ENCODE measurements around the gene RHOV.
A peak's percentile ranks its signal among the peaks of the same experiment; 100 is the strongest.

The RHOV gene

DNA sequence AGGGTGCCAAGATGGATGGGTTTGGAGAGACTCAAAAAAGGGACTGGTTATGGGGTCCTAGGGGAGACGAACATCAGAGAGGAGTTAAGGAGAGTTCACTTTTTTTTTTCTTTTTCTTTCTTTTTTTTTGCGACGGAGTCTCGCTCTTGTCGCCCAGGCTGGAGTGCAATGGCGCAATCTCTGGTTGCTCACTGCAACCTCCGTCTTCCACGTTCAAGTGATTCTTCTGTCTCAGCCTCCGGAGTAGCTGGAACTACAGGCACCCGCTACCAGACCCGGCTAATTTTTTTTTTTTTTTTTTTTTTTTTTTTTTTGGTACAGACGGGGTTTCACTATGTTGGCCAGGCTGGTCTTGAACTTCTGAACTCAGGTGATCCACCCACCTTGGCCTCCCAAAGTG is 29.0 kb downstream of the RHOV start:
- TF ChIP-seq CTCF (IDR thresholded peaks at IDR 0.05; ENCODE audit: control insufficient read depth, extremely low read depth, insufficient read depth), result no peak
- DNase-seq (ENCODE audit: low read depth), result no peak
- H3K4me3 ChIP-seq (ENCODE audit: low read depth, low read length), result peak overlapping the region; percentile 80

DNA sequence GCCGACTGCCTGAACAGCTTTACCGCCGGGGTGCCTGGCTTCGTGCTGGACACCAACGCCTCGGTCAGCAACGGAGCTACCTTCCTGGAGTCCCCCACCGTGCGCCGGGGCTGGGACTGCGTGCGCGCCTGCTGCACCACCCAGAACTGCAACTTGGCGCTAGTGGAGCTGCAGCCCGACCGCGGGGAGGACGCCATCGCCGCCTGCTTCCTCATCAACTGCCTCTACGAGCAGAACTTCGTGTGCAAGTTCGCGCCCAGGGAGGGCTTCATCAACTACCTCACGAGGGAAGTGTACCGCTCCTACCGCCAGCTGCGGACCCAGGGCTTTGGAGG is 29.4 kb downstream of the RHOV start:
- peak overlapping the region; percentile 80 for H3K4me3 ChIP-seq (ENCODE audit: low read depth, low read length)
- DNase-seq (ENCODE audit: low read depth), result no peak

GRCh38 chr15:40843885-40844695 is 29.9 kb downstream of the RHOV start, which contains the start of gene SPINT1:
Gene SPINT1 (plus strand): TSS chr15:40844048. CDS start chr15:40844555, 507 bp downstream.
- H3K4me3 ChIP-seq (ENCODE audit: low read depth, low read length), result peak within 1 kb of the TSS; percentile 80
- no peak for DNase-seq (ENCODE audit: low read depth)
- no peak for TF ChIP-seq CTCF (IDR thresholded peaks at IDR 0.05; ENCODE audit: control insufficient read depth, extremely low read depth, insufficient read depth)

More for the DNA sequence above, 29.4 kb downstream of the RHOV start:
- TF ChIP-seq CTCF (IDR thresholded peaks at IDR 0.05; ENCODE audit: control insufficient read depth, extremely low read depth, insufficient read depth), result no peak

DNA sequence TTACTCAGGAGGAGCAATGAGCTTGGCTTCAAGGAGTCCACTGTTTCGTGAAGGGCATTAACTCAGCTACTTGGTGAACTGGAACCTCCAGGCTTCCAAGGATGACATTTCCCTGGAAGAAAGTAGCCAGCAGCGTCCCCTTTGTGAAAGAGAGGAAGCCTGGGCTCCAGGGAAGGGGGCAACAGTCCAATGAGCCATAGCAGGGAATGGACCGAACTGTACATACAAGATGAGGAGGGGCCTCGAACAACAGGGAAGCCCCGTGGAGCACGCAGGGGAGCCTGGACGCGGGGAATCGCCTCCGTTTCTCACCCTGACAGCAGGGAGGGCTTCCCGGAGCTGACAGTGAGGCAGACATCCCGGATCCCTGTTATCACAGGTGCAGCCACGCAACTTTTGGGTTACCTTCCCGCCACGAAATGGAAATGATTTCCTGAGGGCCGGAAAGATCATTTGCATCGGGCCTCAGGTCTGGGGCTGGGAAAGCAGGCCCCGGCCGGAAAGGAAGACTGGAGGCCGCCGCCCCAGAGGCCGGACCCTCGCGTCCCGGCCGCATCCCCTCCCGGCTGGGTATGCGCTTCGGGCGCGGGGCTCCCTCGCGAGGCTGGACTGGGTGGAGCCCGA is 30.7 kb downstream of the RHOV start:
- DNase-seq (ENCODE audit: low read depth), result no peak
- H3K4me3 ChIP-seq (ENCODE audit: low read depth, low read length), result peak overlapping the region; percentile 80
- no peak for TF ChIP-seq CTCF (IDR thresholded peaks at IDR 0.05; ENCODE audit: control insufficient read depth, extremely low read depth, insufficient read depth)

DNA sequence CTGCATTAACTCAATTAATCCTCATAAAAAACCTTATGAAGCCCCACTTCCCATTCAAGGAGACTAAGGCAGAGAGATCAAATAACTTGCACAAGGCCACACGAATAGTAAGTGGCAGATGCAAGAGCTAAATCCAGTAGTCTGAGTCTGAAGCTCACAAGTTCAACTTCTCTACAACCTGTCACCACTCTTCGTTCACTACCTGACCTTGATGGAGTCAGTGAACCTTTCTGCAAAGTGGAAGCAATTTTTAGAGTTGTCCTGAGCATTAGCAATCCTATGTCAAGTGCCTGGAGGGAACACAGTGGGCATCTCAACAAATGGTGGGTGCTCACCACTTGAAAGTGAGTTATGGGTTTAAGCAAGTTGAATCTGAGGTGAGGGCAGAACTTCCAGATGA is 32.3 kb downstream of the RHOV start:
- no peak overlapping the region for H3K4me3 ChIP-seq (ENCODE audit: low read depth, low read length)
- no peak for DNase-seq (ENCODE audit: low read depth)
- TF ChIP-seq CTCF (IDR thresholded peaks at IDR 0.05; ENCODE audit: control insufficient read depth, extremely low read depth, insufficient read depth), result no peak

GRCh38 chr15:40838756-40839155 is 35.3 kb downstream of the RHOV start:
- H3K4me3 ChIP-seq (ENCODE audit: low read depth, low read length), result no peak overlapping the region
- TF ChIP-seq CTCF (IDR thresholded peaks at IDR 0.05; ENCODE audit: control insufficient read depth, extremely low read depth, insufficient read depth), result no peak
- DNase-seq (ENCODE audit: low read depth), result no peak

Data from LNCaP clone FGC (cell line).